Glomerular visceral epithelial cell (primary cell): ENCODE measurements around the gene PLA2G4B.

Experiments used
- DNase-seq: peaks from one replicate; pipeline ENCODE4 v3.0.0-alpha.2; 2016; ENCODE audit errors: extremely low spot score

PLA2G4B gene

DNA sequence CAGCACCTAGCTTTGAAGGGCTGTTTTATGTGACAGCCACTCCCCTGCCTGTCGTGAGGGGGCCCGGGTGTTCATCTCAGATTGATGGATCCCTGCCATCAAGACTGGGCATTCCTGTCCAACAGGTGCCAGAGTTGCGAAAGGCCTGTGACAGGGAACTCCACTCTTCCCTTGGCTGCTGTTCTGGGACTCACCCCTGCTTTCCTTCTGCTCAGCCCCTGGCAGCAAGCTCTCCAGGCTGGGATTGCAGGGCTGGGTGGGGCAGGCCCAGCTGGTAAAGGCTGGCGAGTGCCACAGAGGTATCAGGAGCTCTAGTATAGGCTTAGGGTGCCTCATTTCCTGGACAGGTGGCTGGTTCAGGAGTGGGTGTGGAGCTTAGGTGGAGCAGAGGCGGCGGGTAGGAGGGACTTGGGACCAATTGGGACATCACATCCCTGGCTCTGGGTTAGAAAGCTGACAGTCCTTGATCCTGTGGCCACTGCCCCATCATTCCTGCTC is at the start of gene PLA2G4B:
Gene PLA2G4B (plus strand): TSS at position 448 of the 498 bp plus-strand sequence. CDS start 67 bp downstream, outside the sequence.
- no peak for DNase-seq

DNA sequence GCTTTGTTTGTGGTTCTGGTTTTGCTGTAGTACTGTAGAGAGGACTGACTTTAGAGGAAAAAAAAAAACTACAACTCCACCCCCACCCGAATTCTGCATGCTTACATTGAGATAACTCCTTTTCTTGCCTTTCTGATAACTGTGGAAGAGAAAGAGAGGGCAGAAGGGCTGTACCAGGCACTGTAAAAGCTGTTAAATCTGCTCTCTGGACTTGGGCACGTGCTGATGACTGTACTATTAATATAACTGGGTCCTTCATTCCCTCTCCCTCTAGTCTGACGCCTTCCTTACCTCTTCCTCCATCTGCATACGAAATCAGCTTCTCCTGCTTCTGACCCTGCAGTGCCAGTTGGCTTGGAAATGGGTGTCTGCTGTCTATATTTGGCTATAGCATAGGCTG is 49.4 kb upstream of the PLA2G4B start:
- no peak for DNase-seq

GRCh38 chr15:41789662-41790061 is 49.0 kb upstream of the PLA2G4B start:
- DNase-seq = no peak

GRCh38 chr15:41790169-41790568 is 48.5 kb upstream of the PLA2G4B start:
- no peak for DNase-seq

DNA sequence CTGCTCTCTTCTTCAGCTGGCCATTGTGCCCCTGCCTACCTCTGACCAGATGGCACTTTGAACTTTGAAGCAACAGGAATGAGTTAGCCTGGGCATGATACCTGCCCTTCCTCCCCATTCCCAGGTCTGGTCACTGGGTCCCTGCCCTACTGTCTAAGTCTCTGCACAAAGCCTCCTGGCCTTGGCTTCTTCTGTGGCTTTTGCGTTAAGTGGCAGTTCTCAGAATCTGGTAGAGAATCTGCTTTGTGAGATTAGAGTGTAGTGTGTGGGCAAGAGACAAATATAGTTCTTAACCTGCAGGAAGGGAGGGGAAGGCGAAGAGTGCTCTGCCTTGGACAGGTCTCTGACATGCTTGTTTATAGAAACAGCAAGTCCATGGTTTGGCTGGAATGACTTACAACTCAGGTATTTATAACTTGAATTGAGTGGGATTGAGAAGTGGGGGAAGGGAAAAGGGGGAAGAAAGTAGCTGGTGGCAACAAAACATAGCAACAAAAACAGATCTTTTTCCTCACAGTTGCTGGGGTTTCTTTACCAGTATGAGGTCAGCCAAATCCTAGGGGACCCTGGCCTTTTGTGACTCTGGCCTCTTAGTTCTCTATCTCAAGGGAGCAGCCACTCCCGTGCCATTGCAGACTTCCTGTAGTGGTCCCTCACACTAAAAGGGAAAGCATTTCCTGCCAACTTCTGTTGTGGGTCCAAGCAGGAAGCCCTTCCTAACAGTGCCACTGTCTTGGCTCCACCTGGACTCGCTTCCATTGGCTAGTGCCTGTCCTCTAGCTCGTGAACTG is 47.7 kb upstream of the PLA2G4B start:
- peak; percentile 66 for DNase-seq

DNA sequence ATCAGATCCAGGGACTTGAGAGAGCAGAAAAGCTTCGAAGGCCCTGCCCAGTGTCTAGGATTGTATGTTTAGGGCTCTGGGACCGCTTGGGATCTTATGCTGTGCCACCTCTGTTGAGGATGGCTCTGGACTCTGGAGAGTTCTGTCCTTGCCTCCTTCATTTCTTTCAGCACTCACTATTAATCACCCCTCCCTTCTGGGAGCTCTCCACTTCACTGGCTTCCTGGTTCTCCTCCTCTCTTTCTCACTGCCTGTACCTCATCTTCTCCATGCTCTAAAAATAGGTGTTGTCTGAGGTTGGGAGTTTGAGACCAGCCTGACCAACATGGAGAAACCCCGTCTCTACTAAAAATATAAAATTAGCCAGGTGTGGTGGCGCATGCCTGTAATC is 47.1 kb upstream of the PLA2G4B start:
- DNase-seq = no peak

- no peak for DNase-seq
Observed at GRCh38 chr15:41792000-41792637, 46.5 kb upstream of the PLA2G4B start.

- no peak for DNase-seq
Observed at GRCh38 chr15:41794081-41794480, 44.6 kb upstream of the PLA2G4B start.

GRCh38 chr15:41795996-41796856 is 42.4 kb upstream of the PLA2G4B start:
- no peak for DNase-seq

DNA sequence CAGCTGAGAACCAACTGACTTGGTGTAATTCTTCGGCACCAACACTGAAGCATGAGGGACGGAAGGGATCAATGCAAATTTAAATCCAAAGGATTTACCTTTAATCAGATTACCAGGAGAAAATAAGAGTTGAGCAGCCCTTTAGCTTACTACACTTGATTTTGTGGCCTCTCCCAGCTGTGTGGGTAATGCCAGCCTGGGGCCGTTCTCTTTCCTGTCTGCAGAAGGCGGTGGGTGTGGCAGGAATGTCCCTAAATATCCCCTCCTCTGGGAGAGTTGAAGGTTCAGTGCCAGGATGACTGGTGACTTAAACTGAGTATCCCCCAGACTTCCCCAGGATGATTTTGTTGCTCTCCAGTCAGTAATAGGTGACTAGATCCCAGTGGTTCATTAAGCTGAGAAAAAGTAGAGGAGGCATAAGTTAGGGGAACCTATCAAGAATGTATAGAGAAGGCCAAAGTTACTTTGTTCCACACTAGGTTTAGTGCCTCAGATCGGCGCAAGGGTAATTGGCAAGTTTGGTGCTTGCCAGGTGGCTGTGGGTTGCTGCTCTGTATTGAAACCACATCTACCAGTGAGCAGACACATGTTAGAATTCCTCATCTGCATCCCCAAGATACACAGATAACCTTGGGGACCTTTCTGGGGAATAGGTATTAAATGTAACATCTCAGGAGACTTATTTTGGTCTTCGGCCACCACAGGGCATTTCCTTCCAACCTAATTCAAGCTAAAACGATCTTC is 41.3 kb upstream of the PLA2G4B start:
- DNase-seq = no peak

DNA sequence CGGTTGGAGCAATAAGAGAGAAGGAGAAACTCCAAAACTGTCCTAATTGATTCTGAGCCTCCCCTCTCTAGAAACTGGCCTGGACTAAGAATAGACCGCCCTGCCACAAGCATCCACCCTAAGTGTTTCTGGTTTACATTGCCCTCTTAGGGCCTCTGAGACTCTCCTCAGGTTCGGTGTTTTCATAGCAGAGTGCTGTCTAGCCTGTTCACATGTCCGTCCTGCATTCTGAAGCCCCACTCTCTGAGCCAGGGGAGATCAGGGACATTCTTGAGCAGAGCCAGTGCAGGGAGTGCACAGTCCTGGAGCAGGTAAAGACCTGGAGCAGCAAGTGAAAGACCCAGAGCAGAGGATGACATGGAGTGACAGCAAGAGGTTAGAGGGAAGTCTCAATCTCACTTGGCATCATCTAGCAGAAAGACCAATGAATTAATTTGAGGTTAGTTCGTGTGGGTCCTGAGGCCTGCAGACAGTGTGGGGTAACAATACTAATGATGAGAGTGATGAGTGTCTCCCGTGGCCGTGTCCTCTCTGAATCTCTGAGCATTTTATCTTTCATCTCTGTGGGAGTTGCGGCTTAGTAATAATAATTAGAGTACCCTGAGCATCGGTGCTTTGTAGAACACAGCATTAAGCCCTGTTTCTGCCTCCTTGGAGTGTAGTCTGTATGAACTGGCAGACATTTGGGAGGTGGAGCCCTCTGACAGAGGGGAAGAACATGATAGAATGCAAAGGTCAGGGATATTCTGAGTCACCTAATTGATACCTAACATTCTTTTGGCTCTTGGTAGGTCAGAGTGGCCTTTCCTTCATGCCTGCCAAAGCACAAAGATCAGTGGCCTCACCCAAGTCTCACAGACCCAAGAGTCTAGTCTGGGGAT is 39.8 kb upstream of the PLA2G4B start:
- DNase-seq = peak; percentile 29

GRCh38 chr15:41799488-41799805 is 39.2 kb upstream of the PLA2G4B start:
- DNase-seq = no peak

DNA sequence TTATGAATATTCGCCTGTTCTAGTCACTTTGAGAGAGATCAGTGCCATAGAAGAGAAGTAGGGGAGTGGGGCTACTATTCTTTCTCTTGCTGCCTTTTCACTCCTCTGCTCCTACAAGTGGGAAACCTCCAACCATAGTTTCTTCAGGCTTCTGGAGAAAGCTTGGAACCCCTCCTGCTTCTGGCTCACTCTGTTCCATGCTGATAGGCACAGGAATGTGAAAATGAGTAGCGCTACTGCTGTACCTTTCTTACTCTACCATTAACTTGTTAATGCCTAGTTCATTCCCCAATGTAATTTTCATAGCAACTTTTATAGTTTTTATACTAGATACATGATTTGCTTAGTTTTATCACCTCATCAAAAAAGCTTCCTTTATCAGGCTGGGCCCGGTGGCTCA is 37.5 kb upstream of the PLA2G4B start:
- DNase-seq = peak; percentile 11

- DNase-seq = no peak
Observed at GRCh38 chr15:41801850-41802455, 36.7 kb upstream of the PLA2G4B start.

DNA sequence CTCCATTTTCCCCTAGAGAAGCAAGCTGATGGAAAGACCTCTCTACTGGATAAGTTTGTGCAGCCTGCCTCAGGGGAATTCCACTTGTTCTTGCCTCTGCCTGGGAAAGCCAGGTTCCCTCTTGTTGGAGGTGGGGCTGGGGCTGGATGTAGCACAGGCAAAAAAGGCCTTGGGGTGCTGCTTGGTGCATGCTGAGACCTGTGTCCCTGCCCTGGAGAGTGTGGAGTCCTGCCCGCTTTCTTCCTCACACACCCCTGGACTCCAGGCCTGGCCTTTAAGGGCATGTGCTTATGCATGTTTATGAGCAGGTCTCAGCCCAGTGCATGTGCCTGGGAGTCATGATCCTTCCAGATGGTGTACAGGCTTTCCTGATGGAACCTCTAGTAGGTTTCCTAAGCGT is 34.3 kb upstream of the PLA2G4B start:
- DNase-seq = no peak

GRCh38 chr15:41804916-41805666 is 33.6 kb upstream of the PLA2G4B start:
- no peak for DNase-seq

DNA sequence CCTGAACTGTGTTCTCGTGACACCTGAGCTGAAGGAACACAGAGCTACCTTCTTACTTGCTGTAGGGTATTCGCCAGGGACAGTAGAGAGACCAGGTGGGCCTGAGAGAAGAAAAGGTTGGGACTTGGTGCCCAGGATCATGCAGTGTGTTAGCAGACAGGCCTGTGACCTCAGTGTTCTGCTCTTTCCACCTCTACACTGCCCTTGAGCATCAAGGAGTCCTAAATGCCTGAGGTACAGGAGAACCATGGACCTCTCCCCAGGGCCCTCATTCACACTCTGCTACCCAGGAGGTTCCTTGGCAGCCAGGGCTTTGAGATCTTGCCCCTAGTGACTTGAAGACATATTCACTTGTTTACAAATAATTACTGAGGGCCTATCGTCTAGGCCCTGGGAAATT is 32.9 kb upstream of the PLA2G4B start:
- DNase-seq = no peak

GRCh38 chr15:41806291-41807181 is 32.1 kb upstream of the PLA2G4B start:
- no peak for DNase-seq

GRCh38 chr15:41809121-41809520 is 29.5 kb upstream of the PLA2G4B start:
- no peak for DNase-seq
